Peyer's patch (tissue), 4 donors: ENCODE measurements around the gene GCA. TPM values are rescaled to one million over a fixed set of nuclear protein-coding genes. Genes with fewer than 3 reads are reported as not detected.

Source experiments
- DNase-seq, 3 donors: peaks; one replicate each; pipeline ENCODE4 v3.0.0-alpha.2; 2017 to 2019
- H3K27ac ChIP-seq, 4 donors: fragments of 200-600 bp; sonication (generic); one replicate each; pipeline ENCODE4 v1.5.1; 2016 to 2019
- H3K27me3 ChIP-seq, 2 donors: fragments of 200-600 bp; sonication (generic); one replicate each; pipeline ENCODE4 v1.5.1; 2019
- H3K36me3 ChIP-seq, 3 donors: fragments of 200-600 bp; sonication (generic); one replicate each; pipeline ENCODE4 v1.5.1; 2016 to 2019
- H3K4me1 ChIP-seq, 4 donors: fragments of 200-600 bp; sonication (generic); one replicate each; pipeline ENCODE4 v1.5.1; 2016 to 2019
- H3K4me3 ChIP-seq, 4 donors: fragments of 200-600 bp; sonication (generic); 1 replicate in 3 of 4; 2 replicates in 1 of 4; pipeline ENCODE4 v1.5.1; 2016 to 2019; ENCODE audit warnings: mild to moderate bottlenecking in 1 of 4
- H3K9me3 ChIP-seq, 4 donors: fragments of 200-600 bp; sonication (generic); one replicate each; pipeline ENCODE4 v1.5.1; 2016 to 2019; ENCODE audit warnings: mild to moderate bottlenecking in 1 of 4
- POLR2A ChIP-seq, 2 donors: fragments of 450-650 bp; IDR thresholded peaks; one replicate each; pipeline ENCODE4 v1.5.1; 2017; ENCODE audit warnings: antibody characterized with exemption in 2 of 2, mild to moderate bottlenecking in 2 of 2, moderate library complexity in 2 of 2
- total RNA-seq, 4 donors: library from RNA; depleted of rRNA; stranded (reverse); fragments of >200 nt; gene quantifications; one replicate each; pipeline ENCODE4 v1.1.0, GENCODE V29; 2016
- TF ChIP-seq, protein P1 (sequence below), 6 experiments: fragments of 450-650 bp in 4 of 6; fragments of 200-600 bp in 2 of 6; sonication (generic) in 1 of 6; IDR thresholded peaks; one replicate each; pipeline ENCODE4 v1.5.1; 2017 to 2019; ENCODE audit warnings: antibody characterized with exemption in 6 of 6, mild to moderate bottlenecking in 3 of 6, moderate library complexity in 1 of 6

Gene GCA
- total RNA-seq, 4 donors from 2014 or later, result 17.9 to 25.6 (median 23.3) TPM

DNA sequence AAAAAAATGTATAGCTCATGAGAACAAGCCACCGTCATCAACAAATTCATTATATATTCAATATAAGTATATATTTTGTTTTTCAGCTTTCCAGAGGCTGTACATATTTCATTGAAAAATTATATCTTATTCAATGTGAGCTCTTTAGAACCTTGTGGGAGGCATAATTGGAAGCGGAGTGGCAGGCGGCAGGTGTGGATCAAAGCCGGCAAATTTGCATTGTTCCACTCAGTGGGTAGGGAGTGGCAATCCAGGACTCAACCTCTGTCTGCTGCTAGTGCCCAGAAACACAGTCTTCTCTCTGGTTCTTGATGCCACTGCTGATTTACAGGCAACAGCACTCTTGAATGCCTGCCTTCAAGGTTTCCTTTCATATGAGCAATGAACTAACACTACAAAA lies 46.9 kb downstream of the GCA start:
- DNase-seq, result no peak
- Histone ChIP-seq H3K36me3 (no peaks in the 10 kb centered on the region), H3K4me1 (no peaks in the 10 kb centered on the region), H3K27me3 (no peaks in the 10 kb centered on the region), H3K9me3 (no peaks in the 10 kb centered on the region), H3K27ac (no peak overlapping the region), H3K4me3 (no peak overlapping the region)
- TF ChIP-seq, protein P1, sequence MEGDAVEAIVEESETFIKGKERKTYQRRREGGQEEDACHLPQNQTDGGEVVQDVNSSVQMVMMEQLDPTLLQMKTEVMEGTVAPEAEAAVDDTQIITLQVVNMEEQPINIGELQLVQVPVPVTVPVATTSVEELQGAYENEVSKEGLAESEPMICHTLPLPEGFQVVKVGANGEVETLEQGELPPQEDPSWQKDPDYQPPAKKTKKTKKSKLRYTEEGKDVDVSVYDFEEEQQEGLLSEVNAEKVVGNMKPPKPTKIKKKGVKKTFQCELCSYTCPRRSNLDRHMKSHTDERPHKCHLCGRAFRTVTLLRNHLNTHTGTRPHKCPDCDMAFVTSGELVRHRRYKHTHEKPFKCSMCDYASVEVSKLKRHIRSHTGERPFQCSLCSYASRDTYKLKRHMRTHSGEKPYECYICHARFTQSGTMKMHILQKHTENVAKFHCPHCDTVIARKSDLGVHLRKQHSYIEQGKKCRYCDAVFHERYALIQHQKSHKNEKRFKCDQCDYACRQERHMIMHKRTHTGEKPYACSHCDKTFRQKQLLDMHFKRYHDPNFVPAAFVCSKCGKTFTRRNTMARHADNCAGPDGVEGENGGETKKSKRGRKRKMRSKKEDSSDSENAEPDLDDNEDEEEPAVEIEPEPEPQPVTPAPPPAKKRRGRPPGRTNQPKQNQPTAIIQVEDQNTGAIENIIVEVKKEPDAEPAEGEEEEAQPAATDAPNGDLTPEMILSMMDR (IDR thresholded peaks at IDR 0.05), result no peak
- TF ChIP-seq POLR2A (IDR thresholded peaks at IDR 0.05), result no peak

DNA sequence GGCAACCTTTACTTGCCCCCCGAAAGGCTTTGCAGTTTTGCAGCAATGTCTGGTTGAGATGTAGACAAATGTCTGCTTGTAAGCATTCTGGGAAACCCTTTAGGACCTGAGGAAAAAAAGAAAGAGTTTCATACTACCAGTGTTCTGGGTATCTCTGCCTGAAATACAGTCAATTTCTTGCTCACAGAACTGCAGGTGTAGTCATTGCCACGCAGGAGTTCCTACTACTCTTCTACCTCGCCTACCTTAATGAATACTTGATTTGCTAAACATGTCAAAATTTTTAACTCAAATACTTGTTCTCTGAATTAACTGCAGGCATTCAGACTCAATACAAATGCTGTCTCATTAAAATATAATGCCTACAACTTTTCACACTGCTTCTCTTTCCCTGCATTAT lies 56.4 kb downstream of the GCA start:
- Histone ChIP-seq H3K4me1 (no peaks in the 10 kb centered on the region), H3K9me3 (no peaks in the 10 kb centered on the region), H3K4me3 (no peak overlapping the region), H3K36me3 (no peaks in the 10 kb centered on the region), H3K27me3 (no peaks in the 10 kb centered on the region), H3K27ac (no peak overlapping the region)
- DNase-seq, result no peak
- TF ChIP-seq POLR2A (IDR thresholded peaks at IDR 0.05), result no peak
- TF ChIP-seq, protein P1 (IDR thresholded peaks at IDR 0.05), result no peak

DNA sequence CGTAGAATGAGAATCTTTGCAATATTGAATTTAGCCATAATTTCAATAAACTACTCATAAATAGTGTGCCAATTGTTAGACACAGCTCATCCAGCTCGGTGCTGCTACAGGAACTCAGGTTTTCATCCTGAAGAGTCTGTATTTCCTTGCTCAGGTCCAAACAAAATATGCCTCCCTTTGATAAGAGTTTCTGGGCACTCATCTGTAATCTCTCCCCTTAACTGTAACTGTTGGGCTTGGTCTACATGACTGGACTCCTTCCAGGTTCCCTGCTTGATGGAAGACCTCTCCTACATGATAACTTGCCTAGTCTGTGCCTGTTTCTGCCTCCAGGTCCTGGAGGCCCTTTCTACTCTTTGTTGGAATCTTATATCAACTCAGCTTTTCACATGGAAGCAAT lies 57.9 kb downstream of the GCA start:
- TF ChIP-seq POLR2A (IDR thresholded peaks at IDR 0.05), result no peak
- TF ChIP-seq, protein P1 (IDR thresholded peaks at IDR 0.05), result no peak
- no peaks in the 10 kb centered on the region for H3K4me1 ChIP-seq

GRCh38 chr2:162403884-162404283 lies 60.0 kb downstream of the GCA start:
- H3K4me1 ChIP-seq, result no peaks in the 10 kb centered on the region

More for the DNA sequence above, 57.9 kb downstream of the GCA start:
- no peak overlapping the region for H3K27ac ChIP-seq
- H3K27me3 ChIP-seq, result no peaks in the 10 kb centered on the region
- no peak overlapping the region for H3K4me3 ChIP-seq
- H3K36me3 ChIP-seq, result no peaks in the 10 kb centered on the region
- H3K9me3 ChIP-seq, result no peaks in the 10 kb centered on the region
- DNase-seq, result no peak

More at GRCh38 chr2:162403884-162404283, 60.0 kb downstream of the GCA start:
- H3K4me3 ChIP-seq, result no peak overlapping the region
- no peaks in the 10 kb centered on the region for H3K27me3 ChIP-seq
- H3K36me3 ChIP-seq, result no peaks in the 10 kb centered on the region
- H3K9me3 ChIP-seq, result no peaks in the 10 kb centered on the region
- H3K27ac ChIP-seq, result no peak overlapping the region
- no peak for TF ChIP-seq POLR2A (IDR thresholded peaks at IDR 0.05)
- no peak for DNase-seq

Other genes starting within 250 kb of the GCA start
- 100 to 1,000 TPM in 2 of 4 donors, 10 to 100 TPM in 1, 1 to 10 TPM in 1; 5.0 to 209 (median 88.5) TPM for gene GCG, start 191.9 kb upstream of the GCA start, total RNA-seq
- 1 to 10 TPM in 3 of 4 donors, not detected in 1; 1.9 to 2.6 (median 2.3) TPM for gene FAP, start 100.7 kb upstream of the GCA start, total RNA-seq
- gene IFIH1, start 25.4 kb upstream of the GCA start, total RNA-seq, result 10 to 100 TPM; 25.4 to 68.5 (median 30.6) TPM